Panc1 (cell line): ENCODE measurements around the gene ANO3. TPM values are rescaled to one million over a fixed set of nuclear protein-coding genes. Genes with fewer than 3 reads are reported as not detected.

Source experiments
- ATAC-seq: fragments of 200-7000 bp; cut with Tn5 transposase; 2 replicates; pipeline ENCODE4 v1.9.1; 2020; ENCODE audit warnings: mild to moderate bottlenecking, moderate library complexity
- BruUV-seq: library from RNA; stranded (reverse); fragments of 400-500 nt; replicated peaks from 2 replicates; lab custom pipeline; 2021; lab: Mats Ljungman, UMichigan
- CTCF ChIA-PET: fragments of 300-600 bp; sonication (Branson Sonifier 250); formaldehyde crosslinking; loops from one replicate; lab custom pipeline; 2022; ENCODE audit warnings: antibody characterized with exemption; lab: Charles Lee
- POLR2A ChIA-PET: fragments of 300-600 bp; sonication (Branson Sonifier 250); formaldehyde crosslinking; loops from one replicate; lab custom pipeline; 2022; ENCODE audit warnings: antibody characterized with exemption; lab: Charles Lee
- DNase-seq: peaks from one replicate; pipeline ENCODE4 v3.0.0-alpha.2; 2010; ENCODE audit warnings: low read depth, low spot score
- H3K27ac ChIP-seq: 2 replicates; pipeline ENCODE4 v1.5.1; 2011; ENCODE audit warnings: mild to moderate bottlenecking, low read length, inconsistent platforms
- H3K27me3 ChIP-seq: fragments of 200-500 bp; sonication (Bioruptor generic); 2 replicates; pipeline ENCODE4 v1.6.0; 2014; ENCODE audit warnings: low read length, inconsistent platforms; ENCODE audit not compliant: control insufficient read depth, insufficient read depth
- H3K36me3 ChIP-seq: fragments of 200-500 bp; sonication (Bioruptor generic); 2 replicates; pipeline ENCODE4 v1.5.1; 2014; ENCODE audit warnings: inconsistent platforms, mild to moderate bottlenecking, low read length, moderate library complexity; ENCODE audit not compliant: control insufficient read depth, insufficient read depth
- H3K4me1 ChIP-seq: 2 replicates; pipeline ENCODE4 v1.5.1; 2011; ENCODE audit warnings: inconsistent platforms, mild to moderate bottlenecking, low read length, moderate library complexity; ENCODE audit not compliant: control insufficient read depth, insufficient read depth
- H3K4me3 ChIP-seq, 2 experiments: 2 replicates each; pipeline ENCODE4 v1.5.1; 2011 to 2012; ENCODE audit warnings: low read depth in 2 of 2, low read length in 2 of 2, mild to moderate bottlenecking in 2 of 2, inconsistent platforms in 1 of 2, moderate library complexity in 1 of 2
- H3K9me3 ChIP-seq: fragments of 200-500 bp; sonication (Bioruptor generic); 2 replicates; pipeline ENCODE4 v1.5.1; 2014; ENCODE audit warnings: low read depth, mild to moderate bottlenecking, inconsistent platforms, low read length, moderate library complexity; ENCODE audit not compliant: control insufficient read depth, insufficient read depth
- CTCF ChIP-seq: fragments of 450-650 bp; IDR thresholded peaks from 2 replicates; pipeline ENCODE4 v1.5.1; 2017; ENCODE audit warnings: mild to moderate bottlenecking
- POLR2AphosphoS5 ChIP-seq: IDR thresholded peaks from 2 replicates; pipeline ENCODE4 v1.6.1; 2012; ENCODE audit warnings: mild to moderate bottlenecking, low read depth, low read length, moderate library complexity
- REST ChIP-seq, 2 experiments: IDR thresholded peaks; 2 replicates each; pipeline ENCODE4 v1.6.1; 2011 to 2012; ENCODE audit warnings: low read depth in 2 of 2, control low read depth in 1 of 2, low read length in 1 of 2, mild to moderate bottlenecking in 1 of 2, moderate library complexity in 1 of 2; ENCODE audit not compliant: insufficient read depth in 1 of 2
- SIN3A ChIP-seq: IDR thresholded peaks from 2 replicates; pipeline ENCODE4 v1.6.1; 2012; ENCODE audit warnings: low read depth, mild to moderate bottlenecking, low read length, moderate library complexity, borderline replicate concordance; ENCODE audit not compliant: insufficient read depth
- TCF7L2 ChIP-seq: IDR thresholded peaks from 2 replicates; pipeline ENCODE4 v1.6.1; 2011; ENCODE audit warnings: mild to moderate bottlenecking, low read depth, low read length, inconsistent platforms
- in situ Hi-C: cut with HindIII; loops from 2 replicates; pipeline ENCODE4 v1.10.0; 2016; ENCODE audit warnings: low sequenced_read_pairs, low pct_unique_long_range_greater_than_20kb
- intact Hi-C: fragments of 100-400 bp; cut with micrococcal nuclease; formaldehyde crosslinking; loops from one replicate; pipeline ENCODE4 v1.10.0; 2022; ENCODE audit not compliant: unreplicated experiment
- total RNA-seq: library from RNA; stranded (reverse); gene quantifications from one replicate; pipeline ENCODE4 v1.2.1, GENCODE V29; 2021; ENCODE audit not compliant: unreplicated experiment

The ANO3 gene
- total RNA-seq, 1 experiment from 2014 or later: not detected

GRCh38 chr11:26473216-26474194 lies 141.6 kb downstream of the ANO3 start:
- H3K27me3 ChIP-seq: no peaks in the 10 kb centered on the region
- DNase-seq (no peak), ATAC-seq (no peak)
- POLR2A ChIA-PET: no interaction called here
- no TSS peak for BruUV-seq
- H3K27ac ChIP-seq: no peak overlapping the region
- H3K4me3 ChIP-seq: no peak overlapping the region
- intact Hi-C loops (no loop called here), in situ Hi-C loops (no loop called here)
- no peak for TF ChIP-seq CTCF
- no peak for TF ChIP-seq SIN3A
- TF ChIP-seq TCF7L2: no peak
- no peak for TF ChIP-seq POLR2AphosphoS5
- no peak for TF ChIP-seq REST (IDR thresholded peaks at IDR 0.05; ENCODE audit: insufficient read depth in 1 of 2, low read depth in 2 of 2, low read length in 1 of 2)
- CTCF ChIA-PET: no interaction called here
- no peaks in the 10 kb centered on the region for H3K36me3 ChIP-seq
- no peaks in the 10 kb centered on the region for H3K9me3 ChIP-seq
- no peaks in the 10 kb centered on the region for H3K4me1 ChIP-seq

- DNase-seq: no peak
- in situ Hi-C loops: no loop called here
- no peak overlapping the region for H3K27ac ChIP-seq
- ChIA-PET CTCF (no interaction called here), POLR2A (no interaction called here)
- H3K27me3 ChIP-seq: no peaks in the 10 kb centered on the region
- intact Hi-C loops: no loop called here
- no peaks in the 10 kb centered on the region for H3K9me3 ChIP-seq
- TF ChIP-seq REST (IDR thresholded peaks at IDR 0.05; ENCODE audit: insufficient read depth in 1 of 2, low read depth in 2 of 2, low read length in 1 of 2) (no peak), SIN3A (no peak)
- no peaks in the 10 kb centered on the region for H3K4me1 ChIP-seq
- ATAC-seq: no peak
- no peak overlapping the region for H3K4me3 ChIP-seq
- no TSS peak for BruUV-seq
- H3K36me3 ChIP-seq: no peaks in the 10 kb centered on the region
These were observed 142.5 kb downstream of the ANO3 start for GRCh38 chr11:26474401-26474800.
